Fibroblast of peridontal ligament (primary cell): ENCODE data around the gene PROM1.
A peak's percentile ranks its signal among the peaks of the same experiment; 100 is the strongest.

Experiments used
- DNase-seq: peaks from one replicate; pipeline ENCODE4 v3.0.0-alpha.2; 2010; ENCODE audit errors: extremely low read depth

PROM1 gene

GRCh38 chr4:16026160-16026761, 57.6 kb downstream of the PROM1 start:
- DNase-seq = peak; percentile 77

- no peak for DNase-seq
These were observed 58.6 kb downstream of the PROM1 start for GRCh38 chr4:16025268-16025667.

GRCh38 chr4:16023776-16024408, 59.9 kb downstream of the PROM1 start:
- peak; percentile 49 for DNase-seq

GRCh38 chr4:16021804-16022560, 61.8 kb downstream of the PROM1 start:
- DNase-seq = no peak

GRCh38 chr4:16019649-16020048, 64.2 kb downstream of the PROM1 start:
- DNase-seq = peak; percentile 26

GRCh38 chr4:16018841-16019240, 65.0 kb downstream of the PROM1 start:
- no peak for DNase-seq

GRCh38 chr4:16018061-16018676, 65.7 kb downstream of the PROM1 start:
- DNase-seq = no peak

GRCh38 chr4:16016536-16016935, 67.3 kb downstream of the PROM1 start:
- no peak for DNase-seq

GRCh38 chr4:16011173-16011572, 72.7 kb downstream of the PROM1 start:
- no peak for DNase-seq

GRCh38 chr4:16009153-16009552, 74.7 kb downstream of the PROM1 start:
- DNase-seq = no peak

- no peak for DNase-seq
These were observed 76.2 kb downstream of the PROM1 start for GRCh38 chr4:16007471-16008095.

- DNase-seq = no peak
These were observed 76.9 kb downstream of the PROM1 start for GRCh38 chr4:16006771-16007446.

GRCh38 chr4:16005676-16006075, 78.1 kb downstream of the PROM1 start:
- DNase-seq = no peak

GRCh38 chr4:16001484-16001858, 82.4 kb downstream of the PROM1 start:
- DNase-seq = peak; percentile 77

GRCh38 chr4:16000708-16001483, 82.9 kb downstream of the PROM1 start:
- no peak for DNase-seq

- no peak for DNase-seq
These were observed 87.0 kb downstream of the PROM1 start for GRCh38 chr4:15996773-15997172.

- no peak for DNase-seq
These were observed 88.0 kb downstream of the PROM1 start for GRCh38 chr4:15995826-15996225.

- DNase-seq = no peak
These were observed 91.7 kb downstream of the PROM1 start for GRCh38 chr4:15992167-15992485.

GRCh38 chr4:15990570-15991285, 93.1 kb downstream of the PROM1 start:
- DNase-seq = no peak

- no peak for DNase-seq
These were observed 94.4 kb downstream of the PROM1 start for GRCh38 chr4:15989424-15989823.
